Astrocyte of the cerebellum (primary cell): ENCODE results near the gene TCERG1L.
"Not testable (repeated sequence)": the region's sequence is repeated elsewhere in the genome, so short reads cannot be mapped to it uniquely, and the experiment has no call there.

ENCODE experiments used
- DNase-seq: peaks from one replicate; pipeline ENCODE4 v3.0.0-alpha.2; 2011; ENCODE audit warnings: low read depth
- H3K4me3 ChIP-seq: 2 replicates; pipeline ENCODE4 v1.5.1; 2011; ENCODE audit warnings: mild to moderate bottlenecking, low read depth, low read length, moderate library complexity
- CTCF ChIP-seq: IDR thresholded peaks from 2 replicates; pipeline ENCODE4 v1.5.1; 2012; ENCODE audit warnings: low read length, low read depth, moderate library complexity, mild to moderate bottlenecking; ENCODE audit errors: missing control alignments
- in situ Hi-C: cut with HindIII; loops from 2 replicates; pipeline ENCODE4 v1.10.0; 2017; ENCODE audit warnings: low sequenced_read_pairs

Gene TCERG1L

GRCh38 chr10:131337741-131338140, 26.2 kb upstream of the TCERG1L start:
- H3K4me3 ChIP-seq: no peak overlapping the region

GRCh38 chr10:131332821-131333220, 21.3 kb upstream of the TCERG1L start:
- H3K4me3 ChIP-seq: no peak overlapping the region
- no peak for DNase-seq
- TF ChIP-seq CTCF: no peak
- in situ Hi-C loops: no loop called here

More at GRCh38 chr10:131337741-131338140, 26.2 kb upstream of the TCERG1L start:
- no peak for DNase-seq
- no peak for TF ChIP-seq CTCF
- in situ Hi-C loops: no loop called here

- no peak for DNase-seq
- no peak for TF ChIP-seq CTCF
Measured at GRCh38 chr10:131323880-131324279, 12.4 kb upstream of the TCERG1L start.

GRCh38 chr10:131323025-131323424, 11.5 kb upstream of the TCERG1L start:
- no peak for DNase-seq
- H3K4me3 ChIP-seq: no peak overlapping the region
- TF ChIP-seq CTCF: no peak
- in situ Hi-C loops: no loop called here

More at GRCh38 chr10:131323880-131324279, 12.4 kb upstream of the TCERG1L start:
- H3K4me3 ChIP-seq: no peak overlapping the region
- in situ Hi-C loops: no loop called here

- H3K4me3 ChIP-seq, in situ Hi-C loops, DNase-seq: not testable (repeated sequence)
Measured at GRCh38 chr10:131322575-131322974, 11.1 kb upstream of the TCERG1L start.

- no peak for TF ChIP-seq CTCF
- no peak overlapping the region for H3K4me3 ChIP-seq
- no peak for DNase-seq
- in situ Hi-C loops: no loop called here
Measured at GRCh38 chr10:131320860-131321604, 9.5 kb upstream of the TCERG1L start.

- no peak for DNase-seq
- TF ChIP-seq CTCF: no peak
- in situ Hi-C loops: no loop called here
- H3K4me3 ChIP-seq: no peak overlapping the region
Measured at GRCh38 chr10:131318814-131319213, 7.3 kb upstream of the TCERG1L start.
